Measurements from ENCODE around the gene ADCY3.

GRCh38 chr2:24771764-24772586 lies 148.1 kb downstream of the ADCY3 start:
- TF ChIP-seq ZNF274 (IDR thresholded peaks at IDR 0.05; ENCODE audit: low read depth, low read length) (no peak), EZH2phosphoT487 (IDR thresholded peaks at IDR 0.05; ENCODE audit: borderline replicate concordance) (no peak), POLR2AphosphoS5 (IDR thresholded peaks at IDR 0.05; ENCODE audit: low read depth, low read length) (no peak), RAD21 (IDR thresholded peaks at IDR 0.05; ENCODE audit: low read depth) (no peak), EGR1 (IDR thresholded peaks at IDR 0.05; ENCODE audit: low read depth) (no peak), POLR2A (IDR thresholded peaks at IDR 0.05; ENCODE audit: borderline replicate concordance, extremely low read depth, insufficient read depth, insufficient read length) (no peak), SP1 (IDR thresholded peaks at IDR 0.05; ENCODE audit: low read depth) (no peak), CTCF (IDR thresholded peaks at IDR 0.05 in 2 of 3, conservative IDR thresholded peaks at IDR 0.05 in 1 of 3; ENCODE audit: borderline replicate concordance in 1 of 3, insufficient read depth in 1 of 3, low read depth in 2 of 3, low read length in 2 of 3) (no peak), CEBPB (IDR thresholded peaks at IDR 0.05; ENCODE audit: low read depth) (no peak), ATF3 (IDR thresholded peaks at IDR 0.05) (no peak)

Data from HCT116 (cell line).